GM12873 (cell line): ENCODE results near the gene MCC.

ENCODE experiments used
- CTCF ChIP-seq: IDR thresholded peaks from 2 replicates; pipeline ENCODE4 v1.5.1; 2012; ENCODE audit warnings: low read depth, mild to moderate bottlenecking, moderate library complexity, low read length, control low read depth; ENCODE audit not compliant: insufficient read depth; ENCODE audit errors: missing control alignments

Gene MCC

GRCh38 chr5:113240032-113240431, 248.2 kb downstream of the MCC start:
- no peak for TF ChIP-seq CTCF

GRCh38 chr5:113237893-113238292, 250.4 kb downstream of the MCC start:
- no peak for TF ChIP-seq CTCF

- TF ChIP-seq CTCF, result no peak
Observed at GRCh38 chr5:113236536-113237288, 251.5 kb downstream of the MCC start.

- TF ChIP-seq CTCF, result no peak
Observed at GRCh38 chr5:113235884-113236283, 252.4 kb downstream of the MCC start.

- no peak for TF ChIP-seq CTCF
Observed at GRCh38 chr5:113234546-113234945, 253.7 kb downstream of the MCC start.

- no peak for TF ChIP-seq CTCF
Observed at GRCh38 chr5:113233606-113234005, 254.6 kb downstream of the MCC start.

- no peak for TF ChIP-seq CTCF
Observed at GRCh38 chr5:113232667-113233066, 255.6 kb downstream of the MCC start.

- no peak for TF ChIP-seq CTCF
Observed at GRCh38 chr5:113232221-113232620, 256.0 kb downstream of the MCC start.
